ENCODE measurements around the gene BLNK.

- TF ChIP-seq CTCF (IDR thresholded peaks at IDR 0.05) (no peak), POLR2A (IDR thresholded peaks at IDR 0.05) (no peak), EP300 (IDR thresholded peaks at IDR 0.05) (no peak)
Measured at GRCh38 chr10:96165726-96166125, 105.6 kb downstream of the BLNK start.
